Mesenteric fat pad (tissue), 1 donor: ENCODE data around the gene AVPR1B. TPM values are rescaled to one million over a fixed set of nuclear protein-coding genes. Genes with fewer than 3 reads are reported as not detected.

Experiments used
- DNase-seq: peaks from one replicate; pipeline ENCODE4 v3.0.0-alpha.2; 2020; ENCODE audit warnings: low spot score
- long read RNA-seq: library from polyadenylated mRNA; unstranded; transcript quantifications from one replicate; pipeline ENCODE4 v2.0.0, GENCODE V29; 2020
- total RNA-seq: library from RNA; stranded (reverse); fragmentation: NEBNext Ultra II Directional; extraction: Animal tissue kit (Norgen Biotek cat#: 25700); gene quantifications from one replicate; pipeline ENCODE4 v1.2.1, GENCODE V29; 2021
- donor health status: DM: yes; HTN: yes; CAD: no.

The AVPR1B gene
- not detected for total RNA-seq
- long read RNA-seq: 0 reads

- no peak for DNase-seq
These were observed at the start of gene AVPR1B for GRCh38 chr1:206117151-206117948. TSS of gene AVPR1B (minus strand) at chr1:206117388. CDS start at chr1:206116890, 498 bp downstream.

- no peak for DNase-seq
These were observed 28.6 kb upstream of the AVPR1B start for GRCh38 chr1:206145771-206146290.

- DNase-seq: no peak
These were observed 27.4 kb upstream of the AVPR1B start for GRCh38 chr1:206144605-206145004.

DNA sequence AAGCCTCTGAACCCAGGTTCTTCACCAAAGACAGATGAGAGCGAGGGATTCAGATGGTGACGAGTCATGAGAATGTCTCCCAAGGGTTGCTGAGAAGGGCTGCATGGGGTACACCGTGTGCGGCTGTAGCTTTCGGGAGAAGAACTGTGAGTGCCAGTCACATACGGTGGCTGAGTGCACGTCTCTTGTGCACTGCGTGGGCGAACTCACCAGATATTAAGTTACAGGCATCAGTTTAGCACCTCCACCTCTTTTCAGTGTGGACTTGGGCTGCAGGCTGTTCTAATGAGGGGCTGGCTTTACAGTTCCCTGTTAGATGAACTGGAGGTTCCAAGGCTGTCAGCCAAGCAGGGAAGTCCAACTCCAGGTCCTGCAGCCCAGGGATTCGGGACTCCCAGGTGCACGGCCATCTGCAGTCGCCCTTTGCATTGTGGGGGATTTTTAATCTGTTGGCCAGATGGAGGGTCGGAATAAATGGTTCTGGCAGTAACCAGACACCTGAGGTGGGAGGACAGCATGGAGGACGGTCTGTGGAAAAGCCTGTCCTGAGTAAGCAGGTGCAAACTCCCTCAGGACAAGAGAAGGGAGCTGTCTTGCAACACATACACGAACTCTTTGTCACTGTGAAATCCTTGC, 26.5 kb upstream of the AVPR1B start:
- no peak for DNase-seq

DNA sequence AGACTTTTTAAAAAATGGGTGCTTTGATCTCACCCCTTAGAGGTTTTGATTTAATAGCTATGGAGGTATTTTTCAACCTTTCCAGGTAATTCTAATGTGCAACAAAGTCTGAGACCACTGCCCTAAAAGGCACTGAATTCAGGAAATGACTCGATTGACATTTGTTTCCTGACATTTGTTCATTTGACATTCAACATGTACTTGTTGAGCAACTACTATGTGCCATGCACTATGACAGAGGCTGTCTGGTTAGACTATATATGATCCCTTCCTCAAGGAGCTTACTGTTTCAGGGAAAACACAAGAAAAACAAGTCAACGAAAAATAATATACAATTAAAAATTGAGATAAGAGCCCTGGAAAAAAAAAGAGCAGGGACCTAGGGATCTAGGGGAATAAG, 25.6 kb upstream of the AVPR1B start:
- DNase-seq: no peak

GRCh38 chr1:206142011-206142410, 24.8 kb upstream of the AVPR1B start:
- no peak for DNase-seq

- DNase-seq: no peak
These were observed 19.1 kb upstream of the AVPR1B start for GRCh38 chr1:206136241-206136640.

GRCh38 chr1:206135248-206135647, 18.1 kb upstream of the AVPR1B start:
- no peak for DNase-seq

- DNase-seq: no peak
These were observed 16.7 kb upstream of the AVPR1B start for GRCh38 chr1:206133751-206134415.

DNA sequence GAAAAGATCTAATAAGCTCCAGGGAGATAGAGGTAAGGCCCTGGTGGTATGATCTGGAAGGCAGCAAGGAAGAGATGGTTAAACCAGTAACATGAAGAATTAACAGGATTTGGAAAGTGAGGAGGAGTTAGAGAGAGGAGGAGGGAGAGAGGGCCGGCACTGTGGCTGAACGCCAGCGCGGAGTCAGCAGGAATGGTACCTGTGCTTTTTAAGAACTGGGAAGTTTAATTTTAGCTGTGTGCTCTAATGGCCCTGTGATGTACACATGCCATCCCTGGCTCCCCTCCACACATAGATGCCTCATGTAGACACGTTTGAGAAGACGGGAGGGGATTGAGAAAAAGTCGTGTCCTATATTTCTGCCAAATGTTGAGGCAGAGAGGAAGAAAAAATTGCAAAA, 13.8 kb upstream of the AVPR1B start:
- DNase-seq: no peak

- DNase-seq: no peak
These were observed 11.0 kb upstream of the AVPR1B start for GRCh38 chr1:206128196-206128595.

DNA sequence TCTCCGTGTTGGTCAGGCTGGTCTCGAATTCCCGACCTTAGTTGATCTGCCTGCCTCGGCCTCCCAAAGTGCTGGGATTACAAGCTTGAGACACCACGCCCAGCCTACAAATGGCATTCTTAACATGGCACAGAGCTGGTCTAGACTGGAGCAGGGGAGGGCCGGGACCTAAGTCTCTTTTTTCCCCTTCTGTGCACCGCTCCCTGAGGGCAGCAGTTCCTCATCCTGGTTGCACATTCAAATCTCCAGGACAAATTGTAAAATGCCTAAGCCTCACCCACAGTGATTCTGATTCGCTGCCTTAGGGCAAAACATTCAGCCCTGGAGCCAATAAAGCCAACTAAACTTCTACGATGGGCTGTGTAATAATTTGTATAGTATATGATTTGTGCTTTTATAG, 10.1 kb upstream of the AVPR1B start:
- DNase-seq: no peak

- no peak for DNase-seq
These were observed 8.2 kb upstream of the AVPR1B start for GRCh38 chr1:206125346-206125745.

- DNase-seq: no peak
These were observed 5.5 kb upstream of the AVPR1B start for GRCh38 chr1:206122686-206123085.

GRCh38 chr1:206121269-206121668, 4.1 kb upstream of the AVPR1B start:
- no peak for DNase-seq

DNA sequence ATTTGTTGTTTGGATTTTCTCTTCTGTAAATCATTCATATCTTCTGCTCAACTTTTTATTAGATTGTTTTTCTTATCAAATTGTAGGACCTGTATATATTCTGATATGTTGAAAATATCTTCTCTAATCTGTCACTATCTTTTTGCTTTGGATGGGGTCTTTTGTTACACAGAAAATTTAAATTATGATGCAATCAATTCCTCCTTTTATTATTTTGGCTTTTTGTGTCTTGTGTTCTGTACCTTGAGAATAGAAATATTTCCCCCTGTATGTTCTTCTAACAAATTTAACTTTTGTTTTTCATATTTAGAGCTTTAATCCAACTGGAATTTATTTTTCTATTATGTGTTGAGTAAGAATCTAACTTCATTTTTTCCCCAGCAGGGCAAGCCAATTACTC, 3.2 kb upstream of the AVPR1B start:
- DNase-seq: no peak

- DNase-seq: no peak
These were observed 376 bp downstream of the AVPR1B start for GRCh38 chr1:206116873-206117150.

- DNase-seq: no peak
These were observed 856 bp downstream of the AVPR1B start for GRCh38 chr1:206116191-206116872.

- DNase-seq: no peak
These were observed 1.4 kb downstream of the AVPR1B start for GRCh38 chr1:206115791-206116190.

- DNase-seq: no peak
These were observed 2.2 kb downstream of the AVPR1B start for GRCh38 chr1:206114692-206115640.
